ENCODE results near the gene ABTB1. TPM values are rescaled to one million over a fixed set of nuclear protein-coding genes. Genes with fewer than 3 reads are reported as not detected.
A peak's percentile ranks its signal among the peaks of the same experiment; 100 is the strongest.

Gene ABTB1
- total RNA-seq, 1 donor from 2014 or later, result 47.5 TPM

- DNase-seq, result peak; percentile 40
- intact Hi-C loops (cut with DNase I), result loop anchor here (10.0 kb wide), 1 partner anchor 304 kb away; no protein-coding TSS in a partner anchor
- no peak for TF ChIP-seq CTCF (IDR thresholded peaks at IDR 0.05)
These were observed 12.0 kb upstream of the ABTB1 start for GRCh38 chr3:127660621-127661251.

GRCh38 chr3:127661600-127661999, 11.2 kb upstream of the ABTB1 start:
- H3K4me1 ChIP-seq, result no peaks in the 10 kb centered on the region
- no peaks in the 10 kb centered on the region for H3K36me3 ChIP-seq
- intact Hi-C loops (cut with DNase I), result loop anchor here (10.0 kb wide), 1 partner anchor 303 kb away; no protein-coding TSS in a partner anchor
- no peaks in the 10 kb centered on the region for H3K27me3 ChIP-seq
- H3K9me3 ChIP-seq, result no peaks in the 10 kb centered on the region
- H3K4me3 ChIP-seq, result no peak overlapping the region
- peak; percentile 18 for DNase-seq
- ATAC-seq, result no peak
- TF ChIP-seq CTCF (IDR thresholded peaks at IDR 0.05), result no peak
- H3K27ac ChIP-seq, result no peak overlapping the region

More at GRCh38 chr3:127660621-127661251, 12.0 kb upstream of the ABTB1 start:
- Histone ChIP-seq H3K36me3 (no peaks in the 10 kb centered on the region), H3K27ac (no peak overlapping the region), H3K27me3 (no peaks in the 10 kb centered on the region), H3K4me3 (no peak overlapping the region), H3K9me3 (no peaks in the 10 kb centered on the region), H3K4me1 (no peaks in the 10 kb centered on the region)
- no peak for ATAC-seq

GRCh38 chr3:127662001-127662469, 10.7 kb upstream of the ABTB1 start:
- H3K27ac ChIP-seq, result no peak overlapping the region
- no peak for TF ChIP-seq CTCF (IDR thresholded peaks at IDR 0.05)
- DNase-seq (peak; percentile 57), ATAC-seq (no peak)
- intact Hi-C loops (cut with DNase I), result loop anchor here (10.0 kb wide), 1 partner anchor 303 kb away; no protein-coding TSS in a partner anchor
- no peaks in the 10 kb centered on the region for H3K9me3 ChIP-seq
- H3K4me1 ChIP-seq, result no peaks in the 10 kb centered on the region
- no peaks in the 10 kb centered on the region for H3K27me3 ChIP-seq
- no peak overlapping the region for H3K4me3 ChIP-seq
- H3K36me3 ChIP-seq, result no peaks in the 10 kb centered on the region

- no peaks in the 10 kb centered on the region for H3K9me3 ChIP-seq
- no peak overlapping the region for H3K4me3 ChIP-seq
- H3K27me3 ChIP-seq, result no peaks in the 10 kb centered on the region
- no peak for TF ChIP-seq CTCF (IDR thresholded peaks at IDR 0.05)
- no peak for DNase-seq
- H3K4me1 ChIP-seq, result no peaks in the 10 kb centered on the region
- no peaks in the 10 kb centered on the region for H3K36me3 ChIP-seq
- ATAC-seq, result no peak
- intact Hi-C loops (cut with DNase I), result loop anchor here (10.0 kb wide), 1 partner anchor 302 kb away; no protein-coding TSS in a partner anchor
- H3K27ac ChIP-seq, result no peak overlapping the region
These were observed 9.6 kb upstream of the ABTB1 start for GRCh38 chr3:127663151-127663550.

GRCh38 chr3:127665165-127665564, 7.6 kb upstream of the ABTB1 start:
- no peak for TF ChIP-seq CTCF (IDR thresholded peaks at IDR 0.05)
- ATAC-seq, result no peak
- Histone ChIP-seq H3K4me1 (no peaks in the 10 kb centered on the region), H3K9me3 (no peaks in the 10 kb centered on the region), H3K27ac (no peak overlapping the region), H3K4me3 (no peak overlapping the region), H3K36me3 (no peaks in the 10 kb centered on the region), H3K27me3 (no peaks in the 10 kb centered on the region)
- no peak for DNase-seq
- intact Hi-C loops (cut with DNase I), result loop anchor here (10.0 kb wide), 1 partner anchor 300 kb away; no protein-coding TSS in a partner anchor

Data from upper lobe of right lung (tissue), 1 donor.